IMR-90 (cell line): Measurements from ENCODE around the gene IQSEC1. TPM values are rescaled to one million over a fixed set of nuclear protein-coding genes. Genes with fewer than 3 reads are reported as not detected.

Experiments
- ATAC-seq: fragments of 200-7000 bp; cut with Tn5 transposase; 2 replicates; pipeline ENCODE4 v1.9.1; 2020; ENCODE audit warnings: low read depth, mild to moderate bottlenecking, moderate library complexity
- BruUV-seq: library from RNA; stranded (reverse); fragments of 400-500 nt; replicated peaks from 2 replicates; lab custom pipeline; 2021; lab: Mats Ljungman, UMichigan
- CTCF ChIA-PET: fragments of 300-600 bp; formaldehyde crosslinking; extraction: SDS; loops from one replicate; lab custom pipeline; 2021; ENCODE audit warnings: antibody characterized with exemption; lab: Yijun Ruan, JAX
- POLR2A ChIA-PET: fragments of 300-600 bp; sonication (Branson Sonifier 250); formaldehyde crosslinking; loops from one replicate; lab custom pipeline; 2022; ENCODE audit warnings: antibody characterized with exemption; ENCODE audit not compliant: unreplicated experiment; lab: Charles Lee
- DNase-seq: peaks from one replicate; pipeline ENCODE4 v3.0.0; 2013
- H2AFZ ChIP-seq: replicated peaks from 2 replicates; pipeline ENCODE3; 2013; ENCODE audit warnings: low read length, mild to moderate bottlenecking; ENCODE audit not compliant: poor library complexity
- H2AK5ac ChIP-seq: 2 replicates; pipeline ENCODE4 v1.6.1; 2013; ENCODE audit warnings: low read depth, low read length, inconsistent platforms
- H2AK9ac ChIP-seq: replicated peaks from 2 replicates; pipeline ENCODE3; 2013; ENCODE audit warnings: mild to moderate bottlenecking, low read depth, low read length, moderate library complexity; ENCODE audit not compliant: poor library complexity
- H2BK120ac ChIP-seq: 2 replicates; pipeline ENCODE4 v1.6.1; 2013; ENCODE audit warnings: low read depth, low read length, inconsistent platforms
- H2BK15ac ChIP-seq: 3 replicates; pipeline ENCODE4 v1.6.1; 2013; ENCODE audit warnings: low read depth, low read length, inconsistent platforms
- H2BK20ac ChIP-seq: 2 replicates; pipeline ENCODE4 v1.6.1; 2013; ENCODE audit warnings: low read depth, mild to moderate bottlenecking, inconsistent platforms, low read length, moderate library complexity
- H2BK5ac ChIP-seq: 2 replicates; pipeline ENCODE4 v1.6.1; 2013; ENCODE audit warnings: mild to moderate bottlenecking, low read depth, low read length, inconsistent platforms; ENCODE audit not compliant: poor library complexity, severe bottlenecking
- H3K14ac ChIP-seq: replicated peaks from 2 replicates; pipeline ENCODE4 v1.6.1; 2013; ENCODE audit warnings: low read depth, low read length, inconsistent platforms
- H3K18ac ChIP-seq: 2 replicates; pipeline ENCODE4 v1.6.1; 2013; ENCODE audit warnings: low read depth, low read length, control low read depth
- H3K23ac ChIP-seq: 2 replicates; pipeline ENCODE4 v1.6.1; 2013; ENCODE audit warnings: low read depth, low read length, inconsistent platforms
- H3K27ac ChIP-seq: 2 replicates; pipeline ENCODE4 v1.5.1; 2013; ENCODE audit warnings: mild to moderate bottlenecking, control low read depth, low read length; ENCODE audit not compliant: insufficient read depth
- H3K27me3 ChIP-seq: 2 replicates; pipeline ENCODE4 v1.6.1; 2013; ENCODE audit warnings: low read length; ENCODE audit not compliant: control insufficient read depth, insufficient read depth
- H3K36me3 ChIP-seq: 2 replicates; pipeline ENCODE4 v1.6.1; 2013; ENCODE audit warnings: low read length, mixed read lengths; ENCODE audit not compliant: control insufficient read depth, insufficient read depth
- H3K4ac ChIP-seq: 2 replicates; pipeline ENCODE4 v1.6.1; 2013; ENCODE audit warnings: low read depth, low read length, inconsistent platforms
- H3K4me1 ChIP-seq: 2 replicates; pipeline ENCODE4 v1.6.1; 2013; ENCODE audit warnings: low read length, mixed read lengths; ENCODE audit not compliant: control insufficient read depth, insufficient read depth
- H3K4me2 ChIP-seq: 2 replicates; pipeline ENCODE4 v1.6.1; 2013; ENCODE audit warnings: low read depth, mild to moderate bottlenecking, control low read depth, low read length, moderate library complexity
- H3K4me3 ChIP-seq: 2 replicates; pipeline ENCODE4 v1.5.1; 2013; ENCODE audit warnings: low read depth, mild to moderate bottlenecking, control low read depth, low read length, moderate library complexity; ENCODE audit not compliant: insufficient read depth
- H3K56ac ChIP-seq: 2 replicates; pipeline ENCODE4 v1.6.1; 2013; ENCODE audit warnings: low read length, inconsistent platforms; ENCODE audit not compliant: insufficient read depth; ENCODE audit errors: extremely low read depth
- H3K79me1 ChIP-seq, 2 experiments: 2 replicates each; pipeline ENCODE4 v1.6.1; 2013; ENCODE audit warnings: low read length in 2 of 2, inconsistent platforms in 1 of 2, low read depth in 1 of 2
- H3K9ac ChIP-seq: 2 replicates; pipeline ENCODE4 v1.6.1; 2013; ENCODE audit warnings: low read depth, low read length, control low read depth
- H3K9me1 ChIP-seq: 2 replicates; pipeline ENCODE4 v1.6.1; 2013; ENCODE audit warnings: low read length, inconsistent platforms; ENCODE audit not compliant: insufficient read depth
- H3K9me3 ChIP-seq: 2 replicates; pipeline ENCODE4 v1.6.1; 2013; ENCODE audit warnings: low read length; ENCODE audit not compliant: control insufficient read depth, insufficient read depth
- H4K20me1 ChIP-seq: 2 replicates; pipeline ENCODE4 v1.6.1; 2013; ENCODE audit warnings: low read length, inconsistent platforms; ENCODE audit not compliant: insufficient read depth
- H4K5ac ChIP-seq: 2 replicates; pipeline ENCODE4 v1.6.1; 2013; ENCODE audit warnings: mild to moderate bottlenecking, low read depth, low read length, control low read depth
- H4K8ac ChIP-seq, 2 experiments: 2 replicates each; pipeline ENCODE4 v1.6.1; 2013; ENCODE audit warnings: low read depth in 2 of 2, low read length in 2 of 2, control low read depth in 1 of 2, inconsistent platforms in 1 of 2
- H4K91ac ChIP-seq: 2 replicates; pipeline ENCODE4 v1.6.1; 2013; ENCODE audit warnings: low read depth, low read length, inconsistent platforms; ENCODE audit not compliant: insufficient read depth
- BHLHE40 ChIP-seq: fragments of 150-350 bp; IDR thresholded peaks from 2 replicates; pipeline ENCODE4 v1.6.1; 2016; ENCODE audit warnings: mild to moderate bottlenecking, low read depth, low read length
- CEBPB ChIP-seq: IDR thresholded peaks from 2 replicates; pipeline ENCODE4 v1.6.1; 2012; ENCODE audit warnings: low read depth, low read length, improper control_type of control experiment
- CHD1 ChIP-seq: IDR thresholded peaks from 2 replicates; pipeline ENCODE4 v1.6.1; 2012; ENCODE audit warnings: low read depth, low read length, improper control_type of control experiment
- ELK1 ChIP-seq: fragments of 150-350 bp; IDR thresholded peaks from 2 replicates; pipeline ENCODE4 v1.6.1; 2016; ENCODE audit warnings: low read depth, mild to moderate bottlenecking, low read length, moderate library complexity, borderline replicate concordance
- FOS ChIP-seq: fragments of 150-350 bp; IDR thresholded peaks from 2 replicates; pipeline ENCODE4 v1.6.1; 2016; ENCODE audit warnings: low read depth, low read length
- MAFK ChIP-seq: IDR thresholded peaks from 2 replicates; pipeline ENCODE4 v1.6.1; 2012; ENCODE audit warnings: low read depth, low read length, improper control_type of control experiment
- MAZ ChIP-seq: IDR thresholded peaks from 2 replicates; pipeline ENCODE4 v1.6.1; 2012; ENCODE audit warnings: low read depth, mild to moderate bottlenecking, low read length, improper control_type of control experiment, moderate library complexity, borderline replicate concordance
- MXI1 ChIP-seq: IDR thresholded peaks from 2 replicates; pipeline ENCODE4 v1.6.1; 2012; ENCODE audit warnings: low read depth, mild to moderate bottlenecking, low read length, moderate library complexity, borderline replicate concordance
- NFE2L2 ChIP-seq: fragments of 150-350 bp; IDR thresholded peaks from 2 replicates; pipeline ENCODE4 v1.6.1; 2016; ENCODE audit warnings: low read depth, mild to moderate bottlenecking, low read length
- POLR2A ChIP-seq: IDR thresholded peaks from 2 replicates; pipeline ENCODE4 v1.6.1; 2012; ENCODE audit warnings: mild to moderate bottlenecking, low read depth, low read length
- RAD21 ChIP-seq: IDR thresholded peaks from 2 replicates; pipeline ENCODE4 v1.6.1; 2012; ENCODE audit warnings: low read length, improper control_type of control experiment
- RCOR1 ChIP-seq: IDR thresholded peaks from 2 replicates; pipeline ENCODE4 v1.6.1; 2012; ENCODE audit warnings: mild to moderate bottlenecking, low read length, improper control_type of control experiment; ENCODE audit not compliant: insufficient replicate concordance
- RFX5 ChIP-seq: IDR thresholded peaks from 2 replicates; pipeline ENCODE4 v1.8.0; 2012; ENCODE audit warnings: low read depth, mild to moderate bottlenecking, low read length, moderate library complexity
- SMC3 ChIP-seq: fragments of 150-350 bp; IDR thresholded peaks from 2 replicates; pipeline ENCODE4 v1.6.1; 2016; ENCODE audit warnings: low read depth, mild to moderate bottlenecking, antibody characterized with exemption, low read length, moderate library complexity
- WGBS, 2 experiments: methylation state at CpG; one replicate each; pipeline versions ENCODE4 v1.1.5 to v1.1.7; 2013; ENCODE audit warnings: missing lambda C conversion rate in 2 of 2; ENCODE audit not compliant: insufficient read length in 1 of 2; ENCODE audit errors: extremely low coverage in 2 of 2; 5-methylcytosine and 5-hydroxymethylcytosine counted together
- dilution Hi-C: fragments of 300-500 bp; cut with HindIII; formaldehyde crosslinking; loops from one replicate; pipeline ENCODE4 v1.14.3; 2018; ENCODE audit warnings: low sequenced_read_pairs; ENCODE audit not compliant: unreplicated experiment
- in situ Hi-C: fragments of 300-500 bp; cut with MboI; formaldehyde crosslinking; loops from 3 replicates; pipeline ENCODE4 v1.14.3; 2019; ENCODE audit warnings: low sequenced_read_pairs, inconsistent platforms, mixed read lengths
- intact Hi-C: fragments of 100-400 bp; cut with micrococcal nuclease; formaldehyde crosslinking; loops from 2 replicates; pipeline ENCODE4 v1.10.0; 2022
- polyA plus RNA-seq, 3 experiments: library from polyadenylated mRNA; depleted of rRNA; stranded (reverse); fragments of >200 nt; gene quantifications; 2 replicates each; pipeline ENCODE4 v1.2.3, GENCODE V29; 2012; ENCODE audit warnings: low replicate concordance in 1 of 3
- total RNA-seq: library from RNA; depleted of rRNA; stranded (reverse); fragments of >200 nt; gene quantifications from 2 replicates; pipeline ENCODE4 v1.2.3, GENCODE V29; 2012
- TF ChIP-seq, protein P1 (sequence below): fragments of 150-350 bp; IDR thresholded peaks from 2 replicates; pipeline ENCODE4 v1.6.1; 2017; ENCODE audit warnings: mild to moderate bottlenecking, antibody characterized with exemption, low read length, low read depth
- TF ChIP-seq, protein P2 (sequence below): conservative IDR thresholded peaks from 2 replicates; pipeline ENCODE4 v1.5.1; 2012; ENCODE audit warnings: mild to moderate bottlenecking, low read depth, low read length, improper control_type of control experiment

The IQSEC1 gene
- total and polyA plus RNA-seq, 2 of the 4 experiments (the other 2 are of a cell fraction) = 5.9 to 11.9 TPM

GRCh38 chr3:12859840-12860239, 213.4 kb downstream of the IQSEC1 start:
- WGBS, 2 experiments = 92% methylated on average over 2 of the region's 7 CpGs; no CpG with 5 or more reads in 1 of the 2 experiments

More at GRCh38 chr3:12859840-12860239, 213.4 kb downstream of the IQSEC1 start:
- no peak overlapping the region for H2AK5ac ChIP-seq
- peaks cover 66% of the 10 kb centered on the region for H3K27me3 ChIP-seq
- no peak overlapping the region for H2AFZ ChIP-seq
- intact Hi-C loops (no loop called here), dilution Hi-C loops (no loop called here), in situ Hi-C loops (no loop called here)
- H4K91ac ChIP-seq = no peak overlapping the region
- ChIA-PET CTCF (no interaction called here), POLR2A (no interaction called here)
- H3K4me2 ChIP-seq = no peak overlapping the region
- H3K18ac ChIP-seq = no peak overlapping the region
- H3K4ac ChIP-seq = no peak overlapping the region
- no peak overlapping the region for H3K23ac ChIP-seq
- no peak overlapping the region for H3K27ac ChIP-seq
- H2BK20ac ChIP-seq = no peak overlapping the region
- no peaks in the 10 kb centered on the region for H3K9me3 ChIP-seq
- H3K36me3 ChIP-seq = no peaks in the 10 kb centered on the region
- no peak overlapping the region for H2AK9ac ChIP-seq
- H4K5ac ChIP-seq = no peak overlapping the region
- H3K4me3 ChIP-seq = no peak overlapping the region
- no peak for ATAC-seq
- no peaks in the 10 kb centered on the region for H3K4me1 ChIP-seq
- H2BK120ac ChIP-seq = no peak overlapping the region
- H3K79me1 ChIP-seq = no peaks in the 10 kb centered on the region
- BruUV-seq = no TSS peak
- H3K9ac ChIP-seq = no peak overlapping the region
- no peaks in the 10 kb centered on the region for H3K9me1 ChIP-seq
- no peak overlapping the region for H4K8ac ChIP-seq
- DNase-seq = no peak
- H3K14ac ChIP-seq = no peak overlapping the region
- TF ChIP-seq CHD1 (no peak), MXI1 (no peak), BHLHE40 (no peak), MAFK (no peak), RCOR1 (no peak), POLR2A (no peak), FOS (no peak), NFE2L2 (no peak), RAD21 (no peak), RFX5 (no peak), CEBPB (no peak), ELK1 (no peak), MAZ (no peak), SMC3 (no peak)
- TF ChIP-seq, protein P1, sequence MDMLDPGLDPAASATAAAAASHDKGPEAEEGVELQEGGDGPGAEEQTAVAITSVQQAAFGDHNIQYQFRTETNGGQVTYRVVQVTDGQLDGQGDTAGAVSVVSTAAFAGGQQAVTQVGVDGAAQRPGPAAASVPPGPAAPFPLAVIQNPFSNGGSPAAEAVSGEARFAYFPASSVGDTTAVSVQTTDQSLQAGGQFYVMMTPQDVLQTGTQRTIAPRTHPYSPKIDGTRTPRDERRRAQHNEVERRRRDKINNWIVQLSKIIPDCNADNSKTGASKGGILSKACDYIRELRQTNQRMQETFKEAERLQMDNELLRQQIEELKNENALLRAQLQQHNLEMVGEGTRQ = no peak
- TF ChIP-seq, protein P2, sequence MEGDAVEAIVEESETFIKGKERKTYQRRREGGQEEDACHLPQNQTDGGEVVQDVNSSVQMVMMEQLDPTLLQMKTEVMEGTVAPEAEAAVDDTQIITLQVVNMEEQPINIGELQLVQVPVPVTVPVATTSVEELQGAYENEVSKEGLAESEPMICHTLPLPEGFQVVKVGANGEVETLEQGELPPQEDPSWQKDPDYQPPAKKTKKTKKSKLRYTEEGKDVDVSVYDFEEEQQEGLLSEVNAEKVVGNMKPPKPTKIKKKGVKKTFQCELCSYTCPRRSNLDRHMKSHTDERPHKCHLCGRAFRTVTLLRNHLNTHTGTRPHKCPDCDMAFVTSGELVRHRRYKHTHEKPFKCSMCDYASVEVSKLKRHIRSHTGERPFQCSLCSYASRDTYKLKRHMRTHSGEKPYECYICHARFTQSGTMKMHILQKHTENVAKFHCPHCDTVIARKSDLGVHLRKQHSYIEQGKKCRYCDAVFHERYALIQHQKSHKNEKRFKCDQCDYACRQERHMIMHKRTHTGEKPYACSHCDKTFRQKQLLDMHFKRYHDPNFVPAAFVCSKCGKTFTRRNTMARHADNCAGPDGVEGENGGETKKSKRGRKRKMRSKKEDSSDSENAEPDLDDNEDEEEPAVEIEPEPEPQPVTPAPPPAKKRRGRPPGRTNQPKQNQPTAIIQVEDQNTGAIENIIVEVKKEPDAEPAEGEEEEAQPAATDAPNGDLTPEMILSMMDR = no peak
- no peak overlapping the region for H2BK5ac ChIP-seq
- no peaks in the 10 kb centered on the region for H4K20me1 ChIP-seq
- H3K56ac ChIP-seq = no peak overlapping the region
- H2BK15ac ChIP-seq = no peak overlapping the region
